Aortic smooth muscle cell (primary cell): ENCODE measurements around the gene ITSN1. TPM values are rescaled to one million over a fixed set of nuclear protein-coding genes. Genes with fewer than 3 reads are reported as not detected.

Experiments used
- total RNA-seq: library from RNA; depleted of rRNA; stranded (reverse); fragments of >200 nt; gene quantifications from 2 replicates; pipeline ENCODE4 v1.2.3, GENCODE V29; 2014

ITSN1 gene
- total RNA-seq, result 43.3 and 46.7 TPM in 2 replicates

GRCh38 chr21:33642027-33642895, at the start of gene ITSN1:
TSS of gene ITSN1 (plus strand) at chr21:33642501. CDS start at chr21:33718829, 76,328 bp downstream.

DNA sequence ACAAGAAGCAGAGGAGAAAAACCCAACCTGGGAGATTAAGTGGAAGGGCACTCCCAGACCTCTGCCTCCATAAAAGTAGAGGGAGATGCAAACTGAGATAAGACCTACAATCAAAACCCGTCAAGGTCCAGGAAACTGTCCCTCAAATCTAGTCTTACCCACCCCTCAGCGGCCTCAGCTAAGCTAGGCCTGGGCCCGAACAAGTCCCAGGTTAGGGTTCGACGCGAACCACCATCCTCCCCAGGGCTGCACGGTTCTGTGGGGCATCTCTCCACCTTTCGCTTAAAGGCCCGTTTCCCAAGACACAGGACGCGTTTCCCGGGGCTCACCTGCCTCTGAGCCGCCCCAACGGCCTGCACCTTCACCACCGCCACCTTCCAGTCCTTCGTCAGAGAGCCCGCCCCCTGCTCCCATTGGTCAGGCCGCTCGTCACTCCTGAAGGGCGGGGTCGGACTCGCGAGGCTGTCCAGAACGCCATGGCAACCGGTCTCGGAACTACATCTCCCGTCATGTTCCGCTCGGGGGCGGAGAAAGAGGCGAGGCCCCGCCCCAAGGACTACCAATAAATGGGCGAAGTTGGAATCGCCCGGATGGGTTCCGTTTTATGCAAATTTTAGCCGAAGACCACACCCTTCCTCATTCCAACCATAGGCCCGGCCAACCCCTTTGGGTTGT, 812 bp upstream of the ITSN1 start, which contains the start of gene CRYZL1:
Gene CRYZL1, minus strand, starts transcription at position 390 of the 675 bp plus-strand sequence. CDS start 10,190 bp downstream, outside the sequence.

GRCh38 chr21:33915368-33916199, 273.3 kb downstream of the ITSN1 start, which contains the start of gene ATP5PO:
TSS of gene ATP5PO (minus strand) at chr21:33915804. CDS start at chr21:33915763, 41 bp downstream.

Other genes starting within 250 kb of the ITSN1 start
- 61.4 and 68.8 TPM in 2 replicates for gene IFNGR2, start 239.1 kb upstream of the ITSN1 start, total RNA-seq
- gene TMEM50B, start 162.5 kb upstream of the ITSN1 start, total RNA-seq, result 30.1 and 32.0 TPM in 2 replicates
- gene DNAJC28, start 150.8 kb upstream of the ITSN1 start, total RNA-seq, result 1.6 and 1.8 TPM in 2 replicates
- gene GART, start 100.4 kb upstream of the ITSN1 start, total RNA-seq, result 54.4 and 65.1 TPM in 2 replicates
- 134 and 197 TPM in 2 replicates for gene SON, start 99.5 kb upstream of the ITSN1 start, total RNA-seq
- 15.6 and 23.1 TPM in 2 replicates for gene DONSON, start 53.8 kb upstream of the ITSN1 start, total RNA-seq
- gene CRYZL1, start 760 bp upstream of the ITSN1 start, total RNA-seq, result 28.9 and 36.7 TPM in 2 replicates